ENCODE data around the gene EPB41. TPM values are rescaled to one million over a fixed set of nuclear protein-coding genes. Genes with fewer than 3 reads are reported as not detected.

Gene EPB41
- total RNA-seq, 1 experiment from 2014 or later: 41.7 TPM

- H3K9ac ChIP-seq (ENCODE audit: low read length): no peak overlapping the region
- H3K4me3 ChIP-seq (replicated peaks in 1 of 2; ENCODE audit: low read depth in 1 of 2, low read length in 2 of 2): no peak overlapping the region
- H3K27ac ChIP-seq (ENCODE audit: low read depth, low read length): no peak overlapping the region
- H2AFZ ChIP-seq (ENCODE audit: low read depth, low read length, poor library complexity, severe bottlenecking): no peak overlapping the region
- ATAC-seq (no peak), DNase-seq (ENCODE audit: low read depth, low spot score) (no peak)
- H3K79me2 ChIP-seq (ENCODE audit: insufficient read depth, low read length): no peaks in the 10 kb centered on the region
- H4K20me1 ChIP-seq (ENCODE audit: insufficient read depth): no peaks in the 10 kb centered on the region
- no peak for TF ChIP-seq POLR2AphosphoS5 (IDR thresholded peaks at IDR 0.05; ENCODE audit: low read depth, low read length)
- no peak for TF ChIP-seq CEBPB (IDR thresholded peaks at IDR 0.05; ENCODE audit: low read depth)
- TF ChIP-seq EZH2 (IDR thresholded peaks at IDR 0.05): no peak
- TF ChIP-seq REST (IDR thresholded peaks at IDR 0.05; ENCODE audit: low read depth): no peak
- no peak for TF ChIP-seq SRF (IDR thresholded peaks at IDR 0.05; ENCODE audit: low read depth)
- no peak for TF ChIP-seq EZH2phosphoT487 (IDR thresholded peaks at IDR 0.05; ENCODE audit: borderline replicate concordance)
- TF ChIP-seq POLR2A (IDR thresholded peaks at IDR 0.05; ENCODE audit: borderline replicate concordance, extremely low read depth, insufficient read depth, insufficient read length): no peak
- TF ChIP-seq JUND (IDR thresholded peaks at IDR 0.05): no peak
- CTCF ChIA-PET: no interaction called here
- no peaks in the 10 kb centered on the region for H3K36me3 ChIP-seq (ENCODE audit: control insufficient read depth in 1 of 2, insufficient read depth in 2 of 2, low read length in 2 of 2)
- BruUV-seq (replicated peaks): no TSS peak
- RAD21 ChIA-PET (ENCODE audit: low non-redundant PET in 1 of 2, low total read pairs in 2 of 2, uncharacterized antibody in 2 of 2, unreplicated experiment in 2 of 2): no interaction called here
- no peaks in the 10 kb centered on the region for H3K9me3 ChIP-seq (ENCODE audit: control insufficient read depth in 1 of 2, insufficient read depth in 1 of 2, low read depth in 1 of 2, low read length in 2 of 2)
- intact Hi-C loops (cut with micrococcal nuclease): no loop called here
- H3K4me2 ChIP-seq (ENCODE audit: low read length): no peak overlapping the region
- H3K27me3 ChIP-seq (ENCODE audit: insufficient read depth, low read length): no peaks in the 10 kb centered on the region
- H3K4me1 ChIP-seq (ENCODE audit: control insufficient read depth in 1 of 2, insufficient read depth in 2 of 2, low read length in 2 of 2): peaks cover 0 to 5% of the 10 kb centered on the region in 2 experiments; a peak in 1 of 4 replicates
- no peaks in the 10 kb centered on the region for H3K9me2 ChIP-seq (ENCODE audit: insufficient read depth)
- POLR2A ChIA-PET: no interaction called here
Observed at GRCh38 chr1:29100487-29100886, 186.1 kb downstream of the EPB41 start.
